SK-N-SH (cell line): ENCODE results near the gene CYP4F11.

Experiments
- CTCF ChIP-seq: fragments of 200-600 bp; sonication (generic); IDR thresholded peaks from 2 replicates; pipeline ENCODE4 v1.6.1; 2017; ENCODE audit warnings: antibody characterized with exemption, mild to moderate bottlenecking, moderate library complexity
- EP300 ChIP-seq, 2 experiments: IDR thresholded peaks; 2 replicates each; pipeline versions ENCODE4 v1.4.0 to v1.6.1; 2012; ENCODE audit warnings: borderline replicate concordance in 1 of 2, low read depth in 1 of 2, low read length in 1 of 2
- POLR2AphosphoS5 ChIP-seq: IDR thresholded peaks from 2 replicates; pipeline ENCODE4 v1.6.1; 2012; ENCODE audit warnings: low read depth, low read length
- RAD21 ChIP-seq: IDR thresholded peaks from 2 replicates; pipeline ENCODE4 v1.6.1; 2012; ENCODE audit warnings: mild to moderate bottlenecking, low read length
- ZBTB33 ChIP-seq: IDR thresholded peaks from 2 replicates; pipeline ENCODE4 v1.4.0; 2012; ENCODE audit warnings: low read depth, borderline replicate concordance

GRCh38 chr19:15862444-15862843, 71.9 kb downstream of the CYP4F11 start:
- TF ChIP-seq ZBTB33: no peak
- no peak for TF ChIP-seq CTCF
- no peak for TF ChIP-seq RAD21
- TF ChIP-seq EP300 (IDR thresholded peaks at IDR 0.05; ENCODE audit: borderline replicate concordance in 1 of 2, low read depth in 1 of 2, low read length in 1 of 2): no peak
- no peak for TF ChIP-seq POLR2AphosphoS5
